Transverse colon (tissue), 3 donors: Measurements from ENCODE around the gene SLC39A7.

ENCODE experiments used
- CTCF ChIP-seq, 5 experiments: fragments of 200-600 bp in 3 of 5; fragments of 450-650 bp in 2 of 5; sonication (generic) in 3 of 5; IDR thresholded peaks; 1 replicate in 2 of 5; 2 replicates in 3 of 5; pipeline ENCODE4 v1.5.1; 2016 to 2017; ENCODE audit warnings: antibody characterized with exemption in 5 of 5, inconsistent platforms in 3 of 5, mild to moderate bottlenecking in 2 of 5, moderate library complexity in 1 of 5
- POLR2A ChIP-seq: fragments of 450-650 bp; IDR thresholded peaks from one replicate; pipeline ENCODE4 v1.6.1; 2016; ENCODE audit warnings: antibody characterized with exemption, mild to moderate bottlenecking, moderate library complexity

DNA sequence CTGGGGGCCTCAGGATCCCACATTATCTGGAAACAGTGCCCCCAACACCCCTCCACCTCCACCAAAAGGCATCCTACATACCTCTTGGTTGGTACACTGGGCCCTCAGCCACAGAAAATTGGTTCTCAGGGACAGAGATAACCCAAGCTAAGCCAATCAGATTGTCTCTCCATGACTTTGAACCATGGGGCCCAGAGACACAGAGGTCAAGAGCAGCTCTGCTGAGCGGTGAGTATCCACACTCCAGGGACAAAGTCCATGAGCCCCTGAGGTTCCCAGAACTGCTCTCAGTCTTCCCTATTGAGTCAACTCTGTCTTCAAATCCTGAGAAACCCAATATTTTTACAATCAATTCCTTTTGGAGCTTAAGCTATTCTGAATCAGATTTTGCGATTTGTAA is 43.7 kb upstream of the SLC39A7 start:
- TF ChIP-seq CTCF (IDR thresholded peaks at IDR 0.05) (no peak), POLR2A (no peak)
